ENCODE results near the gene IQSEC1.

The IQSEC1 gene

GRCh38 chr3:13065727-13066126 lies 7.5 kb downstream of the IQSEC1 start:
- Histone ChIP-seq H3K36me3 (ENCODE audit: control insufficient read depth, insufficient read depth, low read length) (no peaks in the 10 kb centered on the region), H3K27me3 (ENCODE audit: control insufficient read depth, insufficient read depth, low read length) (no peaks in the 10 kb centered on the region), H3K9me3 (ENCODE audit: control insufficient read depth, insufficient read depth, low read depth, low read length) (no peaks in the 10 kb centered on the region), H3K4me1 (ENCODE audit: control insufficient read depth, insufficient read depth, low read length) (no peaks in the 10 kb centered on the region), H3K4me3 (ENCODE audit: low read depth, low read length) (no peak overlapping the region), H3K9ac (ENCODE audit: low read length) (no peak overlapping the region), H3K27ac (ENCODE audit: low read depth, low read length) (no peak overlapping the region)

DNA sequence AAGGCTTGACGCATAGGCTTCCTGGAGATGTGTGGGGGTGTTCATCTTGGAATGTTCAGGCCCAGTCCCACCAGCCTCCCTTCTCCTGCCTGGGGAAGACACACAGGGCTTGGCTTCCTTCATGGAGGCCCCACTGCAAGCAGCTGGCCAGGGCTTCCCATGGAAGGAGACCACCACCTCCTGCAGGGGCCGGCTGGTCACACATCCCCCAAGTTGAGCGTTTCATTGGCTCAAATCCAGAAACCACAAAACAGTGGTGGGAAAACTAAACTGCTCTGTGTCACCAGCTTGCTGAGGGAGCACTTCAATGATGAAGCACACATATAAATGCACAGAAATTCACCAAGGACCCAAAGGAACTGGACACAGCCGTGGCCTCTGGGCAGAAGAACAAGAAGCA lies 8.3 kb downstream of the IQSEC1 start:
- H3K27me3 ChIP-seq (ENCODE audit: control insufficient read depth, insufficient read depth, low read length) = no peaks in the 10 kb centered on the region
- H3K36me3 ChIP-seq (ENCODE audit: control insufficient read depth, insufficient read depth, low read length) = no peaks in the 10 kb centered on the region
- no peak overlapping the region for H3K27ac ChIP-seq (ENCODE audit: low read depth, low read length)
- no peaks in the 10 kb centered on the region for H3K4me1 ChIP-seq (ENCODE audit: control insufficient read depth, insufficient read depth, low read length)
- H3K4me3 ChIP-seq (ENCODE audit: low read depth, low read length) = no peak overlapping the region
- no peak overlapping the region for H3K9ac ChIP-seq (ENCODE audit: low read length)
- H3K9me3 ChIP-seq (ENCODE audit: control insufficient read depth, insufficient read depth, low read depth, low read length) = no peaks in the 10 kb centered on the region

DNA sequence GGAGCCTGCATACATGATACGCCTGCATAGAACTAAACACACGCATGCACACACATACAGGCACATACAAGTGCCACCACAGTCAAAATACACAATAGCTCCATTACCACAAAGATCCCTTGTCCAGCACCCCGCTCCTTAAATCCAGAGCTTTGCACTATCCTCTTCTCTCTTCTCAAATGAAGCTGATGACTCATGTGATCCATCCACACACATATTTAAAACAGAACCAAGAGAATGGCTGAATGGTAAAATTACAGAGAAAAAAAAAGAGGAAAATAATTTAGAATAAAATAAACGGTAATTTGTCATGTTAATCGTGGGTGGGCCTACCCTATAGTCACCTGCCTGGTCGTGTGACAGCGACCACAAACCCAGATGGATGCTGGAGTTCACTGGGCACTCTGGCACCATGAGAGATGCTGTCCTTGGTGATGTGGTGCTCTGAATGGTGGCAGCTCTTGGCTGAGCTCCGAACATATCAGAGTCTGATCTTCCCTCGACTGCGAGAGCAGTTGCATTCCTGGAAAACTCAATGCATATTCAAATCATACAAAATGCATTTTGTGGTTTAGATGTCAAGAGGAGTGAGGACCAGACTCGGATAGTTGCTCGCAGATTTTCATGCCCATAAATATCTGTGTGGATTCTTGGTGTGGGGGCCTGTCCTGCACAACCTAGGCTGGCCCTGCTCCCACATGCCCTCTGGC lies 8.9 kb downstream of the IQSEC1 start:
- H3K27ac ChIP-seq (ENCODE audit: low read depth, low read length) = no peak overlapping the region
- no peaks in the 10 kb centered on the region for H3K4me1 ChIP-seq (ENCODE audit: control insufficient read depth, insufficient read depth, low read length)
- H3K27me3 ChIP-seq (ENCODE audit: control insufficient read depth, insufficient read depth, low read length) = no peaks in the 10 kb centered on the region
- no peak overlapping the region for H3K9ac ChIP-seq (ENCODE audit: low read length)
- no peaks in the 10 kb centered on the region for H3K9me3 ChIP-seq (ENCODE audit: control insufficient read depth, insufficient read depth, low read depth, low read length)
- no peak overlapping the region for H3K4me3 ChIP-seq (ENCODE audit: low read depth, low read length)
- no peaks in the 10 kb centered on the region for H3K36me3 ChIP-seq (ENCODE audit: control insufficient read depth, insufficient read depth, low read length)

DNA sequence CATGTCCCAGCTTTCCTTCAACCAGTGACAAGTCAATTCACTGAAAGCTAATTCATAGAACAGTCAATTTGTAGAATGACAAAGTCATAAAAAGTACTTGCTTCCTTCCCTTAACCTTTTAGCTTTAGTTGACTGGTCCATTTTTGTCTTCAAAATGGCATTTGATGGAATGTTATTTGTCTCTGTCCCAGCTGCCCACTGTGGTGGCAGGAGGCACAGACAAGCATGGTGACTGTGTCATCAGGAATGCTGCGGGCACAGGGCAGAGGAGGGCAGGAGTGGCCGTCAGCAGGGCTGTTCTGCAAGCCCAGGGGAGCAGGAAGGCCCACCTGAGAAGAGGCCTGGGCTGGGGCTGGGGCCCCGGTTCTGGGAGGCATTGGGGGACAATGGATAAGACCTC lies 10.0 kb downstream of the IQSEC1 start:
- peaks cover 2% of the 10 kb centered on the region; the same call in 1 of the 2 replicates for H3K4me1 ChIP-seq (ENCODE audit: control insufficient read depth, insufficient read depth, low read length)
- no peak overlapping the region for H3K9ac ChIP-seq (ENCODE audit: low read length)
- H3K4me3 ChIP-seq (ENCODE audit: low read depth, low read length) = no peak overlapping the region
- H3K36me3 ChIP-seq (ENCODE audit: control insufficient read depth, insufficient read depth, low read length) = no peaks in the 10 kb centered on the region
- no peaks in the 10 kb centered on the region for H3K27me3 ChIP-seq (ENCODE audit: control insufficient read depth, insufficient read depth, low read length)
- H3K9me3 ChIP-seq (ENCODE audit: control insufficient read depth, insufficient read depth, low read depth, low read length) = no peaks in the 10 kb centered on the region
- H3K27ac ChIP-seq (ENCODE audit: low read depth, low read length) = no peak overlapping the region

- H3K4me3 ChIP-seq (ENCODE audit: low read depth, low read length) = no peak overlapping the region
- no peaks in the 10 kb centered on the region for H3K36me3 ChIP-seq (ENCODE audit: control insufficient read depth, insufficient read depth, low read length)
- H3K9me3 ChIP-seq (ENCODE audit: control insufficient read depth, insufficient read depth, low read depth, low read length) = no peaks in the 10 kb centered on the region
- no peaks in the 10 kb centered on the region for H3K27me3 ChIP-seq (ENCODE audit: control insufficient read depth, insufficient read depth, low read length)
- peaks cover 6% of the 10 kb centered on the region; the same call in 1 of the 2 replicates for H3K4me1 ChIP-seq (ENCODE audit: control insufficient read depth, insufficient read depth, low read length)
- no peak overlapping the region for H3K9ac ChIP-seq (ENCODE audit: low read length)
- no peak overlapping the region for H3K27ac ChIP-seq (ENCODE audit: low read depth, low read length)
Measured at GRCh38 chr3:13062647-13063046, 10.6 kb downstream of the IQSEC1 start.

DNA sequence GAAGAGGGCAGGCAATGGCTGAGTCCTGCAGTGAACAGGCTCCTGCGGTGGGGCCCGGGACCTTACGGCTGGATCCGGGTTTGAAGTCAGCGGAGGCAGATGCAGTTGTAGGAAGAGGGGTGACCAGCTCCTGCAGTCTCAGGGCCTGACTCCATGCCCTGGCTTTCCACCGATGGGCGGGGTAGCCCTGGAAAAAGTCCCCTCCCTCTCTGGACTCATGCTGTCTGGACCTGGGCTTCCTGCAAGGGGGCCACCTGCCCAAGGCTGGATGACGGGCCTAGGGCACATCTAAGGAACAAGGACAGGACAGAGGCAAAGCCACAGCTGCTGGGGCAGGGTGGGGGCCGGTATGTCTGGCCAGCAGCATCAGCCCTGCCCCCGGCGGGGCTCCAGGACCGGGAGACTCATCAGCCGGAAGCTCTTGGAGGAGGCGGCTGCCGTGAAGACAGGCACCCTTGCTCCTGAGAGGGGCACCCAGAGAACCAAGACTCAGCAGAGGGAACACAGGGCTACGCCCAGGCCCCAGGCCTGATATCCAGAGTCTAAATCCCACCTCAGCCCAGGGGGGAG lies 12.8 kb downstream of the IQSEC1 start:
- Histone ChIP-seq H3K9ac (ENCODE audit: low read length) (no peak overlapping the region), H3K27me3 (ENCODE audit: control insufficient read depth, insufficient read depth, low read length) (no peaks in the 10 kb centered on the region), H3K36me3 (ENCODE audit: control insufficient read depth, insufficient read depth, low read length) (no peaks in the 10 kb centered on the region), H3K4me3 (ENCODE audit: low read depth, low read length) (no peak overlapping the region), H3K9me3 (ENCODE audit: control insufficient read depth, insufficient read depth, low read depth, low read length) (no peaks in the 10 kb centered on the region), H3K27ac (ENCODE audit: low read depth, low read length) (no peak overlapping the region), H3K4me1 (ENCODE audit: control insufficient read depth, insufficient read depth, low read length) (peaks cover 14% of the 10 kb centered on the region; the same call in 1 of the 2 replicates)

DNA sequence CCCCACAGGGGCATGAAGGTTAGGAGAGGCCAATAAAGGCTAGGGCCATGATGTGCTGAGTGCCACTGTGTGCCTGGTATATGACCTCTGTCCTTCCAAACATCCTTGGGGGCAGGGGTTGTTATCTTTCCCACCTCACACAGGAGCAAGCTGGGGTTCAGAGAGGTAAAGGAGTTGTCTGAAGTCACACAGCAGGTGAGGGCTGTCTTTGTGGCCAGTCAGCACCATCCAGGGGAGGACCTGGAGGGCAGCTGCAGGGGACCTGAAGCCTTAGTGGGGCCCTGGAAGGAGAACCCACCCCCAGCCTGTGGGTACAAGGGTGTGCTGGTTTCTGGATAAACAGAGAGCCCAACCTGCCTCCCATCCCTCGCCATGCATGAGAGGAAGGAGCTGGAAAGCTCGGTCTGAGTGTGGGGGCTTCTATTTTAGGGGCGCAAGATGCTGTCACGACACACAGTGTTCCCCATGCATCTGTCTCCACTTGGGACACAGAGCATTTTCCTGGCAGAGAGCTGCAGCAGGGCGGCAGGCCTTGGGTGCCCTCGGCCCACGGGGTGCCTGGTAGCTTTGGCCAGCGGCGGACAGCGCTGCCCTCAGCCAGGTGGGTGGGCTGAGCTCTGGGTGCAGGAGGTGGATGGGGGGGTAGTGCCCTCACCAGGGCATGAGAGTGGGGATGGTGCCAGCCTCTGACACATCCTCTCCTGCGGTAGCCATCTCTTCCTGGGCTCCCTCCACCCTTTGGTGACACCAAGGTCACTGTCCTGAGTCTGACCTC lies 14.7 kb downstream of the IQSEC1 start:
- Histone ChIP-seq H3K27ac (ENCODE audit: low read depth, low read length) (no peak overlapping the region), H3K4me3 (ENCODE audit: low read depth, low read length) (no peak overlapping the region), H3K4me1 (ENCODE audit: control insufficient read depth, insufficient read depth, low read length) (peaks cover 14% of the 10 kb centered on the region; the same call in 1 of the 2 replicates), H3K9ac (ENCODE audit: low read length) (no peak overlapping the region), H3K9me3 (ENCODE audit: control insufficient read depth, insufficient read depth, low read depth, low read length) (no peaks in the 10 kb centered on the region), H3K27me3 (ENCODE audit: control insufficient read depth, insufficient read depth, low read length) (no peaks in the 10 kb centered on the region), H3K36me3 (ENCODE audit: control insufficient read depth, insufficient read depth, low read length) (no peaks in the 10 kb centered on the region)

DNA sequence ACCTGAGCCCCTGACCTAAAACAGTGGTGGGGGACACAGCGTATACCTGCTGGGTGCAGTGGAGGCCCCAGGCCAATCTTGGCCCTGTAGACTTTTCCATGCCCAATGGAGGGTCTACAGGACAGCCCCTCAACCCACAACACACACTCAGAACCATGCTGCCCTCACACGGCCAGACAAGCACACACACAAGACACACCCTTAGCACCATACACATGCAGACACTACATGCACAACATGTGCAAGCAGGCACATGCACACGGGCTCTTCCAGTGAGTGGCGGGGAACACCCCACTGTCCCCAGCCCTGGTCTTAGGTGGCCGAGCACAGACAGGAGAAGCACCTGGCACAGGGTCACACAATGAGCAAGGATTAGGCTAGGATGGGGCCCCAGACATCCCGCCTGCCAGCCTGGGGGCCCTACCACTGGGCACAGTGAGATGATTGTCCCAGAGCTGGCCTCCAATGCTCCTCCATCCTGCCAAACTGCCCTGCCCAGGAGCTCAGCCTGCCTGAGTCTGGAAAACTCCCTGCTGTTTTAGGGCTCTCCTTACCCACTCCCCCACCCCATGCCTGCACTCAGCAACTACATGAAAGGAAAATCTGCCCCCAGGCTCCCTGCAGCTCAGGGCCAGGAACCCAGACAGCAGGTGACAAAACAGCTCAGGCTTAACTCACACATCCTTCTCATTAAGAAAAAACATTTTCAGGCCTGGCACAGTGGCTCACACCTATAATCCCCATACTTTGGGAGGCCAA lies 15.8 kb downstream of the IQSEC1 start:
- Histone ChIP-seq H3K27me3 (ENCODE audit: control insufficient read depth, insufficient read depth, low read length) (no peaks in the 10 kb centered on the region), H3K4me3 (ENCODE audit: low read depth, low read length) (no peak overlapping the region), H3K36me3 (ENCODE audit: control insufficient read depth, insufficient read depth, low read length) (no peaks in the 10 kb centered on the region), H3K9ac (ENCODE audit: low read length) (no peak overlapping the region), H3K9me3 (ENCODE audit: control insufficient read depth, insufficient read depth, low read depth, low read length) (no peaks in the 10 kb centered on the region), H3K27ac (ENCODE audit: low read depth, low read length) (no peak overlapping the region), H3K4me1 (ENCODE audit: control insufficient read depth, insufficient read depth, low read length) (peaks cover 14% of the 10 kb centered on the region; the same call in 1 of the 2 replicates)

GRCh38 chr3:13055634-13056033 lies 17.6 kb downstream of the IQSEC1 start:
- no peak overlapping the region for H3K27ac ChIP-seq (ENCODE audit: low read depth, low read length)

DNA sequence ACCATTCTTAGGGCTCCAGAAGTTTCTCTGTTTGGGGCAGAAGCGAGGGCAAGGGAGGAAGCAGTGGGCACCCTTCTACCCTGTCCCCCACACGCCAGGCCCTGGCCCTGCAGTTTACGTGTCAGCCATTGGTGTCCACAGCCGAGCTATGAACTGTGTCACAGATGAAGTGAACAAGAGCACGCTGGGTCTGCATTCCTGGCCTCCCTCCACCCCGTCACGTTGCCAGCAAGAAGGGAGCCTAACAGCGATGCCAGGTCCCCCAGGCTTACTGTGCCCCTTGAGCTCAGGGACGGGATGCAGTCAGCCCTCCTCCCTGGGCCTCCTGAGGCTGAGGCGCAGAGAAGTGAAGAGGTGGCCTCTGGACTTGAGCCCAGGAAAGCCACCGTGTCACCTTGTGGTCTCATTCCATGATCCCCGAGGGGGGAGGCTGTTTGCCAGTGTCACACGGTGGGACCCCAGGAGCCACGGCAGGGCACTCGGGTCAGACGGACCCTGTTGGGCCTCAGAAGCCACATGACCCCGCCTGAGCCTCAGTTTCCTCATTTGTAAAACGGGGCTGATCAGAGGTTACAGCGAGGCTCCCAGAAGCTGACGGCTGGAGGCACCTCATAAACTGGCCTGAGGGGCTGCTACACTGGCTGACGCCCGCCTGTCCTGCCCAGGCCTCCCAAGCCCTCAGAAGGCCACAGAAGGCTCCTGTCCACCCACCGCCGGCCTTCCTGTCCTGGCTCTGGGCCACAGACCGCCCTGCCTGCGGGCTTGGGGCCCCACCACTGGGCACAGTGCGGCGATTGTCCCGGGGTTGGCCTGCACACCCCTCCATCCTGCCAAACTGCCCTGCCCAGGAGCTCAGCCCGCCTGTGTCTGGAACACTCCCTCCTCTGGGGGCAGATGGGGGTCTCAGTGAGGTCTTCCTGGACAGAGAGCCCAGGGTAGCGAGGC lies 18.6 kb downstream of the IQSEC1 start:
- no peaks in the 10 kb centered on the region for H3K27me3 ChIP-seq (ENCODE audit: control insufficient read depth, insufficient read depth, low read length)
- no peak overlapping the region for H3K4me3 ChIP-seq (ENCODE audit: low read depth, low read length)
- no peak overlapping the region for H3K27ac ChIP-seq (ENCODE audit: low read depth, low read length)
- no peaks in the 10 kb centered on the region for H3K9me3 ChIP-seq (ENCODE audit: control insufficient read depth, insufficient read depth, low read depth, low read length)
- peaks cover 20% of the 10 kb centered on the region; the same call in 1 of the 2 replicates for H3K4me1 ChIP-seq (ENCODE audit: control insufficient read depth, insufficient read depth, low read length)
- H3K36me3 ChIP-seq (ENCODE audit: control insufficient read depth, insufficient read depth, low read length) = no peaks in the 10 kb centered on the region
- no peak overlapping the region for H3K9ac ChIP-seq (ENCODE audit: low read length)

More at GRCh38 chr3:13055634-13056033, 17.6 kb downstream of the IQSEC1 start:
- H3K9ac ChIP-seq (ENCODE audit: low read length) = no peak overlapping the region
- H3K36me3 ChIP-seq (ENCODE audit: control insufficient read depth, insufficient read depth, low read length) = no peaks in the 10 kb centered on the region
- H3K4me3 ChIP-seq (ENCODE audit: low read depth, low read length) = no peak overlapping the region
- H3K9me3 ChIP-seq (ENCODE audit: control insufficient read depth, insufficient read depth, low read depth, low read length) = no peaks in the 10 kb centered on the region
- no peaks in the 10 kb centered on the region for H3K27me3 ChIP-seq (ENCODE audit: control insufficient read depth, insufficient read depth, low read length)
- H3K4me1 ChIP-seq (ENCODE audit: control insufficient read depth, insufficient read depth, low read length) = peaks cover 20% of the 10 kb centered on the region; the same call in 1 of the 2 replicates
